ENCODE measurements around the gene ZBTB20. TPM values are rescaled to one million over a fixed set of nuclear protein-coding genes. Genes with fewer than 3 reads are reported as not detected.

ZBTB20 gene
- total and polyA plus RNA-seq, 4 donors = 0.88 to 83.2 (median 20.4) TPM

DNA sequence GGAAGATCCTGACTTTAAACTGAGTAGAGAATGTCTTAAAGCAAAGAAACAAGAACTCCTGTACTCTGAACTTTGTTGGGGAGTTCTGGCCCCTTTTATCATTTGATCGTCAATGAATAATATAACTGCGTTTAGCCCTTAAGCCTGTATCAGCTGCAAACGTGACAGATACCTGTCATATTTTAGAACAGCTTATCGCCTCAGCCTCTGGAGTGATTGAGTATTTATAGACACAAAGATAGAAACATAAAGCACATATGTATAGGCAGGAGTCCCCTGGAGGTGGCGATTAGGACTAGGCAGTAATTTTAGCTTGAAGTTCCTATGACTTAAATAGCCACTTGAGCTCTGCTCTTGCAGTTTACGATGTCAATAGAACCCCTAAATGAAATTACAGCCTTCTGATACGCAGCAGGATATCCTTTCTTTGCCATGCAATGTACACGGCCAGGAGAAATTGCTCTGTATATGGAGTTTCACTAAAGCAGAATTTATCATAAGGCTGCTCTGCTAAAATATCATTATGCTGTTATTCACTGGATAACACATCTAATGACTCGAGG lies 531.5 kb downstream of the ZBTB20 start:
- no peak overlapping the region for H3K27ac ChIP-seq (ENCODE audit: low read depth in 1 of 2, low read length in 2 of 2)
- TF ChIP-seq HNF4A (conservative IDR thresholded peaks at IDR 0.05) (no peak), FOXA2 (IDR thresholded peaks at IDR 0.05) (no peak), JUND (IDR thresholded peaks at IDR 0.05) (no peak), NR2F2 (IDR thresholded peaks at IDR 0.05) (no peak), YY1 (IDR thresholded peaks at IDR 0.05) (no peak), FOXA1 (IDR thresholded peaks at IDR 0.05) (no peak), RXRA (IDR thresholded peaks at IDR 0.05) (no peak), TAF1 (conservative IDR thresholded peaks at IDR 0.05) (no peak)
- TF ChIP-seq, protein P1, sequence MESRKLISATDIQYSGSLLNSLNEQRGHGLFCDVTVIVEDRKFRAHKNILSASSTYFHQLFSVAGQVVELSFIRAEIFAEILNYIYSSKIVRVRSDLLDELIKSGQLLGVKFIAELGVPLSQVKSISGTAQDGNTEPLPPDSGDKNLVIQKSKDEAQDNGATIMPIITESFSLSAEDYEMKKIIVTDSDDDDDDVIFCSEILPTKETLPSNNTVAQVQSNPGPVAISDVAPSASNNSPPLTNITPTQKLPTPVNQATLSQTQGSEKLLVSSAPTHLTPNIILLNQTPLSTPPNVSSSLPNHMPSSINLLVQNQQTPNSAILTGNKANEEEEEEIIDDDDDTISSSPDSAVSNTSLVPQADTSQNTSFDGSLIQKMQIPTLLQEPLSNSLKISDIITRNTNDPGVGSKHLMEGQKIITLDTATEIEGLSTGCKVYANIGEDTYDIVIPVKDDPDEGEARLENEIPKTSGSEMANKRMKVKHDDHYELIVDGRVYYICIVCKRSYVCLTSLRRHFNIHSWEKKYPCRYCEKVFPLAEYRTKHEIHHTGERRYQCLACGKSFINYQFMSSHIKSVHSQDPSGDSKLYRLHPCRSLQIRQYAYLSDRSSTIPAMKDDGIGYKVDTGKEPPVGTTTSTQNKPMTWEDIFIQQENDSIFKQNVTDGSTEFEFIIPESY (IDR thresholded peaks at IDR 0.05) = no peak
- TF ChIP-seq, protein P2, sequence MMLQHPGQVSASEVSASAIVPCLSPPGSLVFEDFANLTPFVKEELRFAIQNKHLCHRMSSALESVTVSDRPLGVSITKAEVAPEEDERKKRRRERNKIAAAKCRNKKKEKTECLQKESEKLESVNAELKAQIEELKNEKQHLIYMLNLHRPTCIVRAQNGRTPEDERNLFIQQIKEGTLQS (IDR thresholded peaks at IDR 0.05) = no peak
- TF ChIP-seq, protein P3, sequence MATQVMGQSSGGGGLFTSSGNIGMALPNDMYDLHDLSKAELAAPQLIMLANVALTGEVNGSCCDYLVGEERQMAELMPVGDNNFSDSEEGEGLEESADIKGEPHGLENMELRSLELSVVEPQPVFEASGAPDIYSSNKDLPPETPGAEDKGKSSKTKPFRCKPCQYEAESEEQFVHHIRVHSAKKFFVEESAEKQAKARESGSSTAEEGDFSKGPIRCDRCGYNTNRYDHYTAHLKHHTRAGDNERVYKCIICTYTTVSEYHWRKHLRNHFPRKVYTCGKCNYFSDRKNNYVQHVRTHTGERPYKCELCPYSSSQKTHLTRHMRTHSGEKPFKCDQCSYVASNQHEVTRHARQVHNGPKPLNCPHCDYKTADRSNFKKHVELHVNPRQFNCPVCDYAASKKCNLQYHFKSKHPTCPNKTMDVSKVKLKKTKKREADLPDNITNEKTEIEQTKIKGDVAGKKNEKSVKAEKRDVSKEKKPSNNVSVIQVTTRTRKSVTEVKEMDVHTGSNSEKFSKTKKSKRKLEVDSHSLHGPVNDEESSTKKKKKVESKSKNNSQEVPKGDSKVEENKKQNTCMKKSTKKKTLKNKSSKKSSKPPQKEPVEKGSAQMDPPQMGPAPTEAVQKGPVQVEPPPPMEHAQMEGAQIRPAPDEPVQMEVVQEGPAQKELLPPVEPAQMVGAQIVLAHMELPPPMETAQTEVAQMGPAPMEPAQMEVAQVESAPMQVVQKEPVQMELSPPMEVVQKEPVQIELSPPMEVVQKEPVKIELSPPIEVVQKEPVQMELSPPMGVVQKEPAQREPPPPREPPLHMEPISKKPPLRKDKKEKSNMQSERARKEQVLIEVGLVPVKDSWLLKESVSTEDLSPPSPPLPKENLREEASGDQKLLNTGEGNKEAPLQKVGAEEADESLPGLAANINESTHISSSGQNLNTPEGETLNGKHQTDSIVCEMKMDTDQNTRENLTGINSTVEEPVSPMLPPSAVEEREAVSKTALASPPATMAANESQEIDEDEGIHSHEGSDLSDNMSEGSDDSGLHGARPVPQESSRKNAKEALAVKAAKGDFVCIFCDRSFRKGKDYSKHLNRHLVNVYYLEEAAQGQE (IDR thresholded peaks at IDR 0.05) = no peak
- no peak for DNase-seq (ENCODE audit: low spot score)
- H3K27me3 ChIP-seq (ENCODE audit: control insufficient read depth in 4 of 4, insufficient read depth in 4 of 4, low read length in 3 of 4) = no peaks in the 10 kb centered on the region
- H3K4me3 ChIP-seq (ENCODE audit: low read depth in 1 of 3, low read length in 3 of 3) = no peak overlapping the region
- H3K9ac ChIP-seq (ENCODE audit: low read depth in 1 of 2, low read length in 2 of 2) = no peak overlapping the region
- WGBS = 85% methylated on average over 9 of the region's 9 CpGs
- H3K4me1 ChIP-seq (ENCODE audit: control insufficient read depth in 4 of 4, insufficient read depth in 4 of 4, low read length in 3 of 4) = peaks cover 0 to 2% (median 0%) of the 10 kb centered on the region in 4 donors
- no peaks in the 10 kb centered on the region for H3K9me3 ChIP-seq (ENCODE audit: control insufficient read depth in 4 of 4, low read length in 3 of 4)
- peaks cover 0 to 2% (median 0%) of the 10 kb centered on the region in 4 donors for H3K36me3 ChIP-seq (ENCODE audit: control insufficient read depth in 4 of 4, insufficient read depth in 3 of 4, low read depth in 1 of 4, low read length in 3 of 4)

DNA sequence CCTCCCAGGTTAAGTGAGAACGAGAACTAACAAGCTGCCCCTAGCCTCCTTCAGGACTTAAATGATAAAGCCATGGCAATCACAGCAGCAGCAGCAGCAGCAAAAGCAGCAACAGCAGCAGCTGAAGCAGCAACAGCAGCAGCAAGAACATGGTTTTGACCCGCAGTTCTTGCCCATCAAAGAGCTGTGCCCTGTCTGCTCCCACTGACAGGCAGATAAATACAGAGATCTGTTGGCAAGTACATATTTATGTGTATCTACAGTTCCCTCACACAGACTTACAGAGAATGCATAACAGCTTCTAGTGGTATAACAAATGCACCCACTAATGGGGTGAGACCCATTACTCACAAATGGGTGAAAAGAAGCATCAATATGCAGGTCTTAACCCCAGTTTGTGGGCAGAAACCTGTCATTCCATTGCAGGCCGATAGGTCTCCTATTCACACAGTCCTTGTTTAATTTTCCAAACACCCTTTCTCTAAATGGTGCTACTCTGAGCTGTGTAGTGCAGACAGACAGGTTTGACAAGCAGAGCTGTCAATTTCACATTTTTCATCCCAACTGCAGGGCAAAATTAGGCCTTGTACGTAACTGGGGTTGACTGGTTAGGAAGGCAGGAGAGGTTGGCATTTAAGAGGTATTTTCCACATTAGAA lies 537.0 kb downstream of the ZBTB20 start:
- no peak overlapping the region for H3K27ac ChIP-seq (ENCODE audit: low read depth in 1 of 2, low read length in 2 of 2)
- 92% methylated on average over 4 of the region's 4 CpGs for whole genome bisulfite sequencing
- peaks cover 0 to 4% (median 0%) of the 10 kb centered on the region in 4 donors for H3K4me1 ChIP-seq (ENCODE audit: control insufficient read depth in 4 of 4, insufficient read depth in 4 of 4, low read length in 3 of 4)
- no peaks in the 10 kb centered on the region for H3K27me3 ChIP-seq (ENCODE audit: control insufficient read depth in 4 of 4, insufficient read depth in 4 of 4, low read length in 3 of 4)
- DNase-seq (ENCODE audit: low spot score) = no peak
- H3K4me3 ChIP-seq (ENCODE audit: low read depth in 1 of 3, low read length in 3 of 3) = no peak overlapping the region
- H3K9ac ChIP-seq (ENCODE audit: low read depth in 1 of 2, low read length in 2 of 2) = no peak overlapping the region
- H3K9me3 ChIP-seq (ENCODE audit: control insufficient read depth in 4 of 4, low read length in 3 of 4) = no peaks in the 10 kb centered on the region
- H3K36me3 ChIP-seq (ENCODE audit: control insufficient read depth in 4 of 4, insufficient read depth in 3 of 4, low read depth in 1 of 4, low read length in 3 of 4) = peaks cover 0 to 5% (median 0%) of the 10 kb centered on the region in 4 donors
- TF ChIP-seq NR2F2 (IDR thresholded peaks at IDR 0.05) (no peak), RXRA (IDR thresholded peaks at IDR 0.05) (no peak), GABPA (IDR thresholded peaks at IDR 0.05 in 1 of 2, conservative IDR thresholded peaks at IDR 0.05 in 1 of 2) (no peak), JUND (IDR thresholded peaks at IDR 0.05) (no peak), TAF1 (conservative IDR thresholded peaks at IDR 0.05) (no peak), HNF4A (conservative IDR thresholded peaks at IDR 0.05) (no peak), SP1 (IDR thresholded peaks at IDR 0.05) (no peak), HNF4G (IDR thresholded peaks at IDR 0.05) (no peak)
- TF ChIP-seq, protein P1 (IDR thresholded peaks at IDR 0.05) = no peak
- TF ChIP-seq, protein P3 (IDR thresholded peaks at IDR 0.05) = no peak
- TF ChIP-seq, protein P4, sequence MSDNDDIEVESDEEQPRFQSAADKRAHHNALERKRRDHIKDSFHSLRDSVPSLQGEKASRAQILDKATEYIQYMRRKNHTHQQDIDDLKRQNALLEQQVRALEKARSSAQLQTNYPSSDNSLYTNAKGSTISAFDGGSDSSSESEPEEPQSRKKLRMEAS (IDR thresholded peaks at IDR 0.05) = no peak
- TF ChIP-seq, protein P2 (IDR thresholded peaks at IDR 0.05) = no peak
- TF ChIP-seq, protein P5, sequence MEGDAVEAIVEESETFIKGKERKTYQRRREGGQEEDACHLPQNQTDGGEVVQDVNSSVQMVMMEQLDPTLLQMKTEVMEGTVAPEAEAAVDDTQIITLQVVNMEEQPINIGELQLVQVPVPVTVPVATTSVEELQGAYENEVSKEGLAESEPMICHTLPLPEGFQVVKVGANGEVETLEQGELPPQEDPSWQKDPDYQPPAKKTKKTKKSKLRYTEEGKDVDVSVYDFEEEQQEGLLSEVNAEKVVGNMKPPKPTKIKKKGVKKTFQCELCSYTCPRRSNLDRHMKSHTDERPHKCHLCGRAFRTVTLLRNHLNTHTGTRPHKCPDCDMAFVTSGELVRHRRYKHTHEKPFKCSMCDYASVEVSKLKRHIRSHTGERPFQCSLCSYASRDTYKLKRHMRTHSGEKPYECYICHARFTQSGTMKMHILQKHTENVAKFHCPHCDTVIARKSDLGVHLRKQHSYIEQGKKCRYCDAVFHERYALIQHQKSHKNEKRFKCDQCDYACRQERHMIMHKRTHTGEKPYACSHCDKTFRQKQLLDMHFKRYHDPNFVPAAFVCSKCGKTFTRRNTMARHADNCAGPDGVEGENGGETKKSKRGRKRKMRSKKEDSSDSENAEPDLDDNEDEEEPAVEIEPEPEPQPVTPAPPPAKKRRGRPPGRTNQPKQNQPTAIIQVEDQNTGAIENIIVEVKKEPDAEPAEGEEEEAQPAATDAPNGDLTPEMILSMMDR (IDR thresholded peaks at IDR 0.05; ENCODE audit: low read depth, low read length, missing input control) = no peak

Data from liver (tissue), 9 donors.